ENCODE measurements around the gene SERPINB11.
"Not testable (repeated sequence)": the region's sequence is repeated elsewhere in the genome, so short reads cannot be mapped to it uniquely, and the experiment has no call there.

The SERPINB11 gene

GRCh38 chr18:63730773-63731172 is 28.0 kb downstream of the SERPINB11 start:
- no peak for DNase-seq

- DNase-seq, result no peak
Observed at GRCh38 chr18:63731215-63731614, 28.5 kb downstream of the SERPINB11 start.

- DNase-seq, result no peak
Observed at GRCh38 chr18:63736876-63737275, 34.1 kb downstream of the SERPINB11 start.

GRCh38 chr18:63741769-63742168 is 39.0 kb downstream of the SERPINB11 start:
- no peak for DNase-seq

GRCh38 chr18:63747006-63747405 is 44.2 kb downstream of the SERPINB11 start:
- DNase-seq, result no peak

GRCh38 chr18:63749489-63749888 is 46.7 kb downstream of the SERPINB11 start:
- no peak for DNase-seq

- no peak for DNase-seq
Observed at GRCh38 chr18:63752636-63753035, 49.9 kb downstream of the SERPINB11 start.

GRCh38 chr18:63753676-63754075 is 50.9 kb downstream of the SERPINB11 start:
- DNase-seq, result no peak

- DNase-seq, result no peak
Observed at GRCh38 chr18:63757541-63757940, 54.8 kb downstream of the SERPINB11 start.

- no peak for DNase-seq
Observed at GRCh38 chr18:63758615-63759240, 56.0 kb downstream of the SERPINB11 start.

- DNase-seq, result not testable (repeated sequence)
Observed at GRCh38 chr18:63759786-63760185, 57.0 kb downstream of the SERPINB11 start.

GRCh38 chr18:63762518-63762917 is 59.8 kb downstream of the SERPINB11 start:
- no peak for DNase-seq

- no peak for DNase-seq
Observed at GRCh38 chr18:63763831-63764600, 61.3 kb downstream of the SERPINB11 start.

- DNase-seq, result no peak
Observed at GRCh38 chr18:63765837-63766236, 63.1 kb downstream of the SERPINB11 start.
